Kidney (tissue), 14 donors: Measurements from ENCODE around the gene WWP2. TPM values are rescaled to one million over a fixed set of nuclear protein-coding genes. Genes with fewer than 3 reads are reported as not detected.

Source experiments
- DNase-seq, 5 donors: peaks; one replicate each; pipeline ENCODE4 v3.0.0-alpha.2; 2013 to 2020
- FAIRE-seq: peaks from 2 replicates; lab custom pipeline; 2012; peaks lifted over from hg19 to GRCh38; lab: Jason Lieb, UNC
- H3K27ac ChIP-seq, 2 donors: one replicate each; pipeline ENCODE4 v1.7.0; 2013; ENCODE audit warnings: low read depth in 2 of 2, low read length in 2 of 2, inconsistent platforms in 1 of 2
- H3K27me3 ChIP-seq: one replicate; pipeline ENCODE4 v1.7.1; 2013; ENCODE audit warnings: low read length, inconsistent platforms; ENCODE audit not compliant: control insufficient read depth, insufficient read depth
- H3K36me3 ChIP-seq, 3 donors: one replicate each; pipeline versions ENCODE4 v1.7.0 to v1.7.1; 2013; ENCODE audit warnings: low read length in 3 of 3, control low read depth in 1 of 3, inconsistent platforms in 1 of 3; ENCODE audit not compliant: insufficient read depth in 3 of 3, control insufficient read depth in 2 of 3
- H3K4me1 ChIP-seq, 3 donors: one replicate each; pipeline versions ENCODE4 v1.7.0 to v1.7.1; 2013; ENCODE audit warnings: low read length in 3 of 3, inconsistent platforms in 1 of 3, low read depth in 1 of 3; ENCODE audit not compliant: control insufficient read depth in 2 of 3, insufficient read depth in 2 of 3
- H3K4me3 ChIP-seq, 3 donors: one replicate each; pipeline versions ENCODE4 v1.7.0 to v1.8.1; 2013; ENCODE audit warnings: low read length in 3 of 3, control low read depth in 1 of 3, inconsistent platforms in 1 of 3
- H3K9ac ChIP-seq, 3 donors: one replicate each; pipeline versions ENCODE4 v1.7.0 to v1.7.1; 2013; ENCODE audit warnings: low read length in 3 of 3, control low read depth in 1 of 3, inconsistent platforms in 1 of 3
- H3K9me3 ChIP-seq, 3 donors: one replicate each; pipeline versions ENCODE4 v1.7.0 to v1.7.1; 2013; ENCODE audit warnings: low read length in 3 of 3, control low read depth in 1 of 3, inconsistent platforms in 1 of 3; ENCODE audit not compliant: control insufficient read depth in 2 of 3, insufficient read depth in 1 of 3
- intact Hi-C: fragments of 100-400 bp; cut with DNase I; formaldehyde crosslinking; loops from one replicate; pipeline ENCODE4 v1.11.1; 2022
- polyA plus RNA-seq: library from polyadenylated mRNA; stranded (reverse); fragments of 350-450 nt; fragmentation: Illumina TruSeq; extraction: RNeasy Lipid Tissue Mini Kit (QIAGEN cat#74804); gene quantifications from one replicate; pipeline ENCODE4 v1.2.3, GENCODE V29; 2014; ENCODE audit warnings: low read depth, low replicate concordance; ENCODE audit not compliant: insufficient read depth
- total RNA-seq: library from RNA; stranded (reverse); fragmentation: NEBNext Ultra II Directional; extraction: Animal tissue kit (Norgen Biotek cat#: 25700); gene quantifications from one replicate; pipeline ENCODE4 v1.2.1, GENCODE V29; 2021
- TF ChIP-seq, protein P1 (sequence below): IDR thresholded peaks from 3 replicates; pipeline ENCODE4 v1.5.1; 2012; ENCODE audit warnings: mild to moderate bottlenecking, moderate library complexity, borderline replicate concordance; ENCODE audit not compliant: insufficient read depth; ENCODE audit errors: extremely low read depth
- donor health status: control.
- donor health status: control.
- donor health status: control.
- donor health status: control.
- donor health status: control.
- donor health status: DM: yes; HTN: yes; CAD: no.
- donor health status: Normal renal cell carcinoma (clear cell type).

Gene WWP2
- total and polyA plus RNA-seq, 2 donors from 2014 or later = 30.0 to 128 TPM

DNA sequence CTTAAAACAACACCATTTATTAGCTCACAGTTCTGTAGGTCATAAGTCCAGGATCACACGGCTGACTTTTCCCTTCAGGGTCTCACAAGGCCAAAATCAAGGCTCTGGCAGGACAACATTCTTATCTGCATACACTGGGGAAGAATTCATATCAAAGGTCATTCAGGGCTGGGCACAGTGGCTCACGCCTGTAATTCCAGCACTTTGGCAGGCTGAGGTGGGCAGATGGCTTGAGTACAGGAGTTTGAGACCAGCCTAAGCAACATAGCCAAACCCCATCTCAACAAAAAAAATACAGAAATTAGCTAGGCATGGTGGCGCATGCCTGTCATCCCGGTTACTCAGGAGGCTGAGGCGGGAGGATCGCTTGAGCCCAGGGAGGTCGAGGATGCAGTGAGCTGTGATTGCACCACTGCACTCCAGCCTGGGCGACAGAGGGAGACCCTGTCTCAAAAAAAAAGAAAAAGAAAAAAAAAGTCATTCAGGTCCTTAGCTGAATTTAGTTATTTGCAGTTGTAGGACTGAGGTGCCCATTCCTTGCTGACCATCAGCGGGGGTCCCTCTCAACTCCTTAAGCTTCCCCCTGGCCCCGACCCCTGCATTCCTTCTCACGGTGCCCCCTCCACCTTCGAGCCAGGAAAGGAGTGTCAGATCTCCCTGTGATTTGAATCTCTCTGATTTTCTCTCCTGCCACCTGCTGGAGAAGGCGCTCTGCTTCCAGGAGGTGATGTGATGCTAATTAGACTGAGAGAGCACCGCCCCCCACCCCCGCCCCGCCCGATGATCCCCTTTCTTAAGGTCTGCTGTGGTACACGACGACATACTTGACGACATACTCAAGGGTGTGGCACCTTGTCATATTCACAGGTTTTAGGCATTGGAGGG is 97.2 kb downstream of the WWP2 start:
- TF ChIP-seq, protein P1, sequence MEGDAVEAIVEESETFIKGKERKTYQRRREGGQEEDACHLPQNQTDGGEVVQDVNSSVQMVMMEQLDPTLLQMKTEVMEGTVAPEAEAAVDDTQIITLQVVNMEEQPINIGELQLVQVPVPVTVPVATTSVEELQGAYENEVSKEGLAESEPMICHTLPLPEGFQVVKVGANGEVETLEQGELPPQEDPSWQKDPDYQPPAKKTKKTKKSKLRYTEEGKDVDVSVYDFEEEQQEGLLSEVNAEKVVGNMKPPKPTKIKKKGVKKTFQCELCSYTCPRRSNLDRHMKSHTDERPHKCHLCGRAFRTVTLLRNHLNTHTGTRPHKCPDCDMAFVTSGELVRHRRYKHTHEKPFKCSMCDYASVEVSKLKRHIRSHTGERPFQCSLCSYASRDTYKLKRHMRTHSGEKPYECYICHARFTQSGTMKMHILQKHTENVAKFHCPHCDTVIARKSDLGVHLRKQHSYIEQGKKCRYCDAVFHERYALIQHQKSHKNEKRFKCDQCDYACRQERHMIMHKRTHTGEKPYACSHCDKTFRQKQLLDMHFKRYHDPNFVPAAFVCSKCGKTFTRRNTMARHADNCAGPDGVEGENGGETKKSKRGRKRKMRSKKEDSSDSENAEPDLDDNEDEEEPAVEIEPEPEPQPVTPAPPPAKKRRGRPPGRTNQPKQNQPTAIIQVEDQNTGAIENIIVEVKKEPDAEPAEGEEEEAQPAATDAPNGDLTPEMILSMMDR = peak; percentile 60
- Histone ChIP-seq H3K9ac (peak overlapping the region in 1 of 3 donors; percentile 15), H3K4me1 (peaks cover 0 to 27% (median 13%) of the 10 kb centered on the region in 3 donors), H3K27me3 (no peaks in the 10 kb centered on the region), H3K27ac (peak overlapping the region; percentile 55 to 67), H3K4me3 (no peak overlapping the region), H3K9me3 (no peaks in the 10 kb centered on the region), H3K36me3 (no peaks in the 10 kb centered on the region)
- FAIRE-seq = no peak
- peak in 4 of 5 donors; percentile 50 to 76 (median 57) for DNase-seq
- intact Hi-C loops = no loop called here

DNA sequence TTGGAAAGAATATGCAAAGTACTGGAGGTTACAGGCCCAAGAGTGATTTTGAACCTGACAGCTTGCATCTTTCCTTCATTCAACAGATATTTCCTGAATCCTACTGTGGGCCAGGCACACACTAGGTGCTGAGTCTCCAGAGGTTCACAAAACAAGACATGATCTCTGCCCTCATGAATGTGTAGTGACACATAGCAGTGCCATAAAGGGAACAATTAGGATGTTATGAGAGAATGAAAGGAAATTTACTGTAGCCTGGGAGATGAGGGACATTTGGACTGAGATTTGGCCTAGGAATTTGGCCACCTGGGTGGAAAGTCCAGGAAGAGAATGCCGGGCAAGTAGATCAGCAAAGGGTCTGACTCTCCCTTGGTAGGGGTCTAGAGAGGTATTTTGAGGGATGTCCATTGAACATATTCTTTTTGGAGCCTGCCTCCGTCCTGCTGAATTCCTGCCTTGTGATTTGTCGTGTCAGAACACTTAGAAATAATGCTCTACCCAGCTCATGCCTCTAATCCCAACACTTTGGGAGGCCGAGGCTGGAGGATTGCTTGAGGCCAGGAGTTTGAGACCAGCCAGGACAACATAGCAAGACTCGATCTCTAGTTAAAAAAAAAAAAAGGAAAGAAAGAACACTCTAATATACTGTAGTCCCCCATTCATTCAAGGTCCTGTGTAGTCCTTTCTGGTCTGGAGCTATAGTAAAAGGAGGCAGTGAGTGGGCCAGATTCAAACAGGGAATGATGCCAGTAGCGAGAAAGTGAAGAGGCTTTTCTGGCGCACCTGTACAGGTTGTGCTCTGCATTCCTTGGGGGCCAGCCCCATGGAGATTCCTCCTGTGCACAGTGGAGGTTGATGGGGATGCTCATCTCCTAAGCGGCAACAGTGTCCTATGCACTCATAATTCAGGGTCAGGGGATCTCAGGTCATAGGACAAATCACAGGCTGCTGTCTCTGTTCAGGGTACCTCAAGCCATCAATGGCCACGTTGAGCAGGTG is 98.4 kb downstream of the WWP2 start:
- H3K36me3 ChIP-seq = no peaks in the 10 kb centered on the region
- H3K27me3 ChIP-seq = no peaks in the 10 kb centered on the region
- DNase-seq (no peak), FAIRE-seq (no peak)
- no peaks in the 10 kb centered on the region for H3K9me3 ChIP-seq
- intact Hi-C loops = no loop called here
- TF ChIP-seq, protein P1 = no peak
- H3K9ac ChIP-seq = peak overlapping the region in 1 of 3 donors; percentile 48
- H3K27ac ChIP-seq = peak overlapping the region; percentile 78 to 80
- peak overlapping the region in 1 of 3 donors; percentile 9 for H3K4me3 ChIP-seq
- H3K4me1 ChIP-seq = peaks cover 0 to 27% (median 13%) of the 10 kb centered on the region in 3 donors

DNA sequence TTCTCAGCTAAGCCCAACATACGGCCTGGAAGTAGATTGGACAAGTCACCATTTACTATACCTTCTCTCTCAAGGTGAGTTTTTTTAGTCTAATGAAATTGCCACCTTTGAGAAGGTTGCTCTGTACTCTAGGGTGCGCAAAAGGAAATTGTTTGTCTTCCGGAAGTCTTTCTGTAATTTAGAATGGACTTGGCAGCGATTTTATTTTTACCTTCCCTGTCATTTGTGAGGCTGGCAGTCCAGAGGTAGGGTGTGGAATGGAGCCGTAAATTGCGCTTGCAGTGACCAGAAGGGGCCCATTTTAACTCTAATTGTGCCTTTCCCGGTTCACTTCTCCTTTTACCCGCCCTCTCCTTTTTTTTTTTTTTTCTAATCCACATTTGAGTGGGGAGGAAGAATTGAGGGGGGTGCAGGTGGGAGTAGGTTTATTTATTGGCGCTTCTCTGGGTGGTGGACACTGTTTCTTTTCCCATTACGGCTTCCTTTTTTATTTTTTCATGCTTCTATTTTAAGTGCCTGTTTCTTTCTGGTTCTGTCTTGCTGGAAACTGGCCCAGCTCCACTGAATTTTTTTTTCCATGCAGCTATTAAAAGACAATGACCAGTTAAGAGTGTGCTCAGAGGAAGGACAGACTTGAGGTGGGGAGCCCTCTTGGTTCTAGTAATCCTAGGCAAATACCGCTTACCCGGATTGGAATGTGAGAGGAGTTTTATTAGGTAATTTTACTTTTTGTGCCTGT is 99.3 kb downstream of the WWP2 start:
- Histone ChIP-seq H3K9me3 (no peaks in the 10 kb centered on the region), H3K9ac (peak overlapping the region in 2 of 3 donors; percentile 17 to 48), H3K4me1 (peaks cover 0 to 27% (median 13%) of the 10 kb centered on the region in 3 donors), H3K27ac (peak overlapping the region; percentile 78 to 80), H3K4me3 (peak overlapping the region in 2 of 3 donors; percentile 9 to 34), H3K27me3 (no peaks in the 10 kb centered on the region), H3K36me3 (no peaks in the 10 kb centered on the region)
- intact Hi-C loops = no loop called here
- TF ChIP-seq, protein P1 = no peak
- peak; percentile 57 for FAIRE-seq
- DNase-seq = peak in 3 of 5 donors; percentile 33 to 92 (median 63)
